Suprapubic skin (tissue), 3 donors: ENCODE results near the gene NDUFB2.
"Not testable (repeated sequence)": the region's sequence is repeated elsewhere in the genome, so short reads cannot be mapped to it uniquely, and the experiment has no call there.

Experiments used
- CTCF ChIP-seq, 2 donors: fragments of 200-600 bp in 1 of 2; fragments of 450-650 bp in 1 of 2; sonication (generic) in 1 of 2; IDR thresholded peaks; one replicate each; pipeline ENCODE4 v1.5.1; 2016 to 2019; ENCODE audit warnings: antibody characterized with exemption in 2 of 2, mild to moderate bottlenecking in 1 of 2, moderate library complexity in 1 of 2
- EP300 ChIP-seq: sonication (generic); formaldehyde crosslinking; IDR thresholded peaks from one replicate; pipeline ENCODE4 v1.6.1; 2017; ENCODE audit warnings: antibody characterized with exemption
- POLR2A ChIP-seq, 2 donors: fragments of 450-650 bp; IDR thresholded peaks; one replicate each; pipeline ENCODE4 v1.6.1; 2017; ENCODE audit warnings: antibody characterized with exemption in 2 of 2, mild to moderate bottlenecking in 2 of 2, moderate library complexity in 2 of 2

GRCh38 chr7:140712392-140712791, 15.9 kb downstream of the NDUFB2 start:
- TF ChIP-seq CTCF (IDR thresholded peaks at IDR 0.05); POLR2A (IDR thresholded peaks at IDR 0.05); EP300: not testable (repeated sequence)
